ENCODE measurements around the gene SNAPC3.

GRCh38 chr9:15421990-15422371 lies 695 bp upstream of the SNAPC3 start:
- TF ChIP-seq BHLHE40 (IDR thresholded peaks at IDR 0.05; ENCODE audit: borderline replicate concordance) (no peak), ELF4 (IDR thresholded peaks at IDR 0.05) (no peak), ZNF384 (IDR thresholded peaks at IDR 0.05) (no peak)
